ENCODE measurements around the gene CRIM1.

The CRIM1 gene

DNA sequence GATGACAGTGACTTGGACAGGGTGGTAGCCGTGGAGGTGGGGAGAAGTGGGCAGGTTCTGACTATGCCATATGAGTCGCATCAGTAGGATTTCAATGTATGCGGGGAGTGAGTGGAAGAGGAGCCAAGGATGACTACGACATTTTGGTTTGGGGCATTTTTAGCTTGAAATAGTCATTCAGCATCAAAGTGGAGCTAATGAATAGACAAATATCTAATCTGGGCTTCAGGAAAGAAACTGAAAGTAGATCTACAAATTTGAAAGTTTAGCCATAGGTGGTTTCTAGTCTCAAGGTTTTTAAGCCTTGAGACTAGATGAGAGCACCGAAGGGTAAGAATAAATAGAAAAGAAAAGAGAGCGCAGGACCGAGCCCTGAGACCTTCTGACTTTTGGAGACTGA lies 184.1 kb downstream of the CRIM1 start:
- H4K20me1 ChIP-seq (ENCODE audit: insufficient read depth, low read length, poor library complexity, severe bottlenecking): no peaks in the 10 kb centered on the region
- no peak overlapping the region for H3K9ac ChIP-seq (ENCODE audit: low read depth, low read length, poor library complexity, severe bottlenecking)
- no peaks in the 10 kb centered on the region for H3K27me3 ChIP-seq (ENCODE audit: insufficient read depth, low read length, poor library complexity, severe bottlenecking)
- H3F3A ChIP-seq (ENCODE audit: low read depth): no peaks in the 10 kb centered on the region
- no peak overlapping the region for H2AFZ ChIP-seq (ENCODE audit: low read length)
- no peaks in the 10 kb centered on the region for H3K9me2 ChIP-seq (replicated peaks; ENCODE audit: low read depth, low read length)
- no peaks in the 10 kb centered on the region for H3K36me3 ChIP-seq (ENCODE audit: insufficient read depth, low read length)
- no peaks in the 10 kb centered on the region for H3K79me2 ChIP-seq (ENCODE audit: insufficient read depth, low read length)
- no peak overlapping the region for H3K4me2 ChIP-seq (ENCODE audit: low read depth, low read length, poor library complexity, severe bottlenecking)
- H3K4me3 ChIP-seq (ENCODE audit: low read length, poor library complexity, severe bottlenecking): no peak overlapping the region
- H3K4me1 ChIP-seq (ENCODE audit: insufficient read depth, low read length, poor library complexity, severe bottlenecking): no peaks in the 10 kb centered on the region
- TF ChIP-seq, protein P1, sequence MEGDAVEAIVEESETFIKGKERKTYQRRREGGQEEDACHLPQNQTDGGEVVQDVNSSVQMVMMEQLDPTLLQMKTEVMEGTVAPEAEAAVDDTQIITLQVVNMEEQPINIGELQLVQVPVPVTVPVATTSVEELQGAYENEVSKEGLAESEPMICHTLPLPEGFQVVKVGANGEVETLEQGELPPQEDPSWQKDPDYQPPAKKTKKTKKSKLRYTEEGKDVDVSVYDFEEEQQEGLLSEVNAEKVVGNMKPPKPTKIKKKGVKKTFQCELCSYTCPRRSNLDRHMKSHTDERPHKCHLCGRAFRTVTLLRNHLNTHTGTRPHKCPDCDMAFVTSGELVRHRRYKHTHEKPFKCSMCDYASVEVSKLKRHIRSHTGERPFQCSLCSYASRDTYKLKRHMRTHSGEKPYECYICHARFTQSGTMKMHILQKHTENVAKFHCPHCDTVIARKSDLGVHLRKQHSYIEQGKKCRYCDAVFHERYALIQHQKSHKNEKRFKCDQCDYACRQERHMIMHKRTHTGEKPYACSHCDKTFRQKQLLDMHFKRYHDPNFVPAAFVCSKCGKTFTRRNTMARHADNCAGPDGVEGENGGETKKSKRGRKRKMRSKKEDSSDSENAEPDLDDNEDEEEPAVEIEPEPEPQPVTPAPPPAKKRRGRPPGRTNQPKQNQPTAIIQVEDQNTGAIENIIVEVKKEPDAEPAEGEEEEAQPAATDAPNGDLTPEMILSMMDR (conservative IDR thresholded peaks at IDR 0.05; ENCODE audit: low read length): no peak
- no peak for TF ChIP-seq EZH2phosphoT487 (IDR thresholded peaks at IDR 0.05; ENCODE audit: borderline replicate concordance)
- no peaks in the 10 kb centered on the region for H3K9me3 ChIP-seq (ENCODE audit: insufficient read depth, low read depth, low read length)

DNA sequence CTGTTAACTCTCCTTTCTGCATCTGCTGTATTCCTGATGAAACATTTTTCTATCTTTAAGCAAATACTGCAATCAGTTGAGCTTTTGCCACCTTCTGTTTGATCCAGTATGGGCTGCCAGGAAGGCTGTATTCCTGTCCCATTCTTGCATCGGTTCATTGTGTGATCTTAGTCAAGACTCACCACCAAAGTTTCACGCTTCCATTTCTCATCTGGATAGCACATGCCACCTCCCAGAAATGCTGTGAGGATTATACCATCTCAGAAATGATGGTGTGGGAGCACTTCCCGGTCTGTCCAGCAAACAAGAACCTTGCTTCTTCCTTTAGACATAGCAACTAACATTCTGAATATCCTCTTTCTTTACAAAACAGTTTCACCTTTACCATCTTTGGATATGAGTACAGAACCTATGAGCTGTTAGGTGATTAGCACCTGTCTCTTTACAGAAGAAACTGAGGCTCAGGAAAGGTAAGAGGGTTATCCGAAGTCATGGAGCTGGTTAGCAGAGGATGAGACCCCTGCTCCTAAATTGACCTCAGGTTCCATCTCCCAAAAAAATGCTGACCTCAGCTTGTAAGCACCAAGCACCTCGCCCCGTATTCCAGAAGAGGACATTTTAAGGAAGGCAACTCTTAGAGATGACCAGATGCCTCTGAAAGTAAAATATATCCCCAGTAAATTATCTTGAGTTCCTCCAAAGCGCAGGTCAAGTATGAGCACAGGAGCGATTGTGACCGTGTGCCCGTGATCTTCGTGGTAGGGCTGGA lies 185.6 kb downstream of the CRIM1 start:
- H3K36me3 ChIP-seq (ENCODE audit: insufficient read depth, low read length): no peaks in the 10 kb centered on the region
- H3K79me2 ChIP-seq (ENCODE audit: insufficient read depth, low read length): no peaks in the 10 kb centered on the region
- TF ChIP-seq, protein P1 (conservative IDR thresholded peaks at IDR 0.05; ENCODE audit: low read length): no peak
- TF ChIP-seq EZH2phosphoT487 (IDR thresholded peaks at IDR 0.05; ENCODE audit: borderline replicate concordance): no peak

DNA sequence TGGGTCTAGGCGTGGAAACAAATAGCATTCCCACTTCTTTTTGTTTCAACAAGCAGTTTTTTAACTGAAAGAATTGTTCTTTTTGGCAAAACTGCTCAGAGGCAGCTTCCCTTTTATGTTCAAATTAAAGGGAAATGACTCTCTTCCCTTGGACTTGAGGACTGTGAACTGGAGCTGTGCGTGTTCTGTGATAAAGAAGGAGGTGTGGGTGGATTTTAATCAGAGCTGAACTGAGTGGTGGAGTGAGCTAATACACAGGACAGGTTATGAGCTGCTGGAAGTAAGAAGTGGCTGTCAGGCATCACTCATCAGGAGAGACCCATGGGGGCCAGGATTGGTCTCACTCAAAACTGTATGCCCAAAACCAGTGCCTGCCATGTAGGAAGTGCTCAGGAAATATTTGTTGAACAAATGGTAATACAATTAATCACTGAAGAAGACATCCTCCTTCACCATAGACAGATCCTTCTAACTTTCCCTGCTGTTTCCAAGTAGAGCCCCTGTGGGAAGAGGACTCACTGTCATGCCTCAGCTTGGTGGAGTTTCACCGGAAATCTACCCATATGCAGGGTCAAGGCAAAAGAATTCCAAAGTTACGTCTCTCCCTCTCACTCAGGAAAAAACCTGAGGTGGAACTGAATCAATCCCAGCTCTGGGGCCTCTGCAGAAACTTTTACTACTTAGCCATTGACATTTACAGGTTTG lies 186.5 kb downstream of the CRIM1 start:
- no peaks in the 10 kb centered on the region for H4K20me1 ChIP-seq (ENCODE audit: insufficient read depth, low read length, poor library complexity, severe bottlenecking)
- no peak overlapping the region for H3K9ac ChIP-seq (ENCODE audit: low read depth, low read length, poor library complexity, severe bottlenecking)
- no peaks in the 10 kb centered on the region for H3K4me1 ChIP-seq (ENCODE audit: insufficient read depth, low read length, poor library complexity, severe bottlenecking)
- no peak overlapping the region for H2AFZ ChIP-seq (ENCODE audit: low read length)
- H3K79me2 ChIP-seq (ENCODE audit: insufficient read depth, low read length): no peaks in the 10 kb centered on the region
- H3K9me2 ChIP-seq (replicated peaks; ENCODE audit: low read depth, low read length): no peaks in the 10 kb centered on the region
- H3F3A ChIP-seq (ENCODE audit: low read depth): no peaks in the 10 kb centered on the region
- TF ChIP-seq, protein P1 (conservative IDR thresholded peaks at IDR 0.05; ENCODE audit: low read length): no peak
- TF ChIP-seq EZH2phosphoT487 (IDR thresholded peaks at IDR 0.05; ENCODE audit: borderline replicate concordance): no peak
- H3K4me3 ChIP-seq (ENCODE audit: low read length, poor library complexity, severe bottlenecking): no peak overlapping the region
- H3K9me3 ChIP-seq (ENCODE audit: insufficient read depth, low read depth, low read length): no peaks in the 10 kb centered on the region
- no peaks in the 10 kb centered on the region for H3K27me3 ChIP-seq (ENCODE audit: insufficient read depth, low read length, poor library complexity, severe bottlenecking)
- no peak overlapping the region for H3K4me2 ChIP-seq (ENCODE audit: low read depth, low read length, poor library complexity, severe bottlenecking)
- no peaks in the 10 kb centered on the region; the same call in 1 of the 2 replicates for H3K36me3 ChIP-seq (ENCODE audit: insufficient read depth, low read length)

More for the DNA sequence above, 185.6 kb downstream of the CRIM1 start:
- Histone ChIP-seq H3K4me1 (ENCODE audit: insufficient read depth, low read length, poor library complexity, severe bottlenecking) (no peaks in the 10 kb centered on the region), H3K4me3 (ENCODE audit: low read length, poor library complexity, severe bottlenecking) (no peak overlapping the region), H4K20me1 (ENCODE audit: insufficient read depth, low read length, poor library complexity, severe bottlenecking) (no peaks in the 10 kb centered on the region), H3K27me3 (ENCODE audit: insufficient read depth, low read length, poor library complexity, severe bottlenecking) (no peaks in the 10 kb centered on the region), H3K4me2 (ENCODE audit: low read depth, low read length, poor library complexity, severe bottlenecking) (no peak overlapping the region), H2AFZ (ENCODE audit: low read length) (no peak overlapping the region), H3K9ac (ENCODE audit: low read depth, low read length, poor library complexity, severe bottlenecking) (no peak overlapping the region), H3K9me2 (replicated peaks; ENCODE audit: low read depth, low read length) (no peaks in the 10 kb centered on the region), H3F3A (ENCODE audit: low read depth) (no peaks in the 10 kb centered on the region), H3K9me3 (ENCODE audit: insufficient read depth, low read depth, low read length) (no peaks in the 10 kb centered on the region)

Measured in Loucy (cell line).